ENCODE measurements around the gene UBE2I.
A peak's percentile ranks its signal among the peaks of the same experiment; 100 is the strongest.
"Not testable (repeated sequence)": the region's sequence is repeated elsewhere in the genome, so short reads cannot be mapped to it uniquely, and the experiment has no call there.

The UBE2I gene

DNA sequence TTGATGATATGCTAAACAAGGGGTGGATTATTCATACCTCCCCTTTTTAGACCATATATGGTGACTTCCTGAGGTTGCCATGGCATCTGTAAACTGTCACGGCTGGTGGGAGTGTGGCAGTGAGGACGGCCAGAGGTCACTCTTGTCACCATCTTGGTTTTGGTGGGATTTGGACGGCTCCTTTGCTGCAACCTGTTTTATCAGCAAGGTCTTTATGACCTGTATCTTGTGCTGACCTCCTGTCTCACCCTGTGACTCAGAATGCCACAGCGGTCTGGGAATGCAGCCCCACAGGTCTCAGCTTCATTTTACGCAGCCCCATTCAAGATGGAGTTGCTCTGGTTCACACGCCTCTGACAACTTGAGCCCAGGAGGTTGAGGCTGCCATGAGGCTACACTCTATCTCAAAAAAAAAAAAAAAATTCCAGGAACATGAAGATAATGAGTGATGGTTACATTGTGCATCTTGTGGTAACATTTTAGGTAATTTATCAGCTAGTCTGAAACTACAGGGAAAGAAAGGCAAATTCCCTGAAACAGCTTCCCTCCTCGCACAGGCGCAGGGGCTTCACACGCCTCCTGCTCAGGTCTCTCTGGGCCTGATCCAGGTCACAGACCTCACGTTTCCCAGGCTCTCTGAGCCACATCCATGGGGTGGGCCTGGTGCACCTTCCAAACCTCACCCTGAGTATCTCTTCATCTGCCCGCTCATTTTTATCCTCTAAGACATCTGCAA is 15.3 kb upstream of the UBE2I start:
- no peak for DNase-seq (ENCODE audit: low read depth in 3 of 3)

GRCh38 chr16:1295465-1295864 is 14.0 kb upstream of the UBE2I start:
- DNase-seq (ENCODE audit: low read depth in 3 of 3): no peak

DNA sequence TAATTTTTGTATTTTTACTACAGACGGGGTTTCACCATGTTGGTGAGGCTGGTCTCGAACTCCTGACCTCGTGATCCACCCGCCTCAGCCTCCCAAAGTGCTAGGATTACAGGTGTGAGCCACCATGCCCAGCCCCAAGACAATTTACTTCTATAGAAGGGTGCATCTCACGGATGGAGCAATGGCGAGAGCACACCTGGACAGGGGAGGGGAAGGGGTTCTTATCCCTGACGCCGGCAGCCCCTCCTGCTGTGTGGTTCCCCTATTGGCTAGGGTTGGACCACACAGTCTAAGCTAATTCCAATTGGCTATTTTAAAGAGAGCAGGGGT is 12.8 kb upstream of the UBE2I start:
- DNase-seq (ENCODE audit: low read depth in 3 of 3): not testable (repeated sequence)

DNA sequence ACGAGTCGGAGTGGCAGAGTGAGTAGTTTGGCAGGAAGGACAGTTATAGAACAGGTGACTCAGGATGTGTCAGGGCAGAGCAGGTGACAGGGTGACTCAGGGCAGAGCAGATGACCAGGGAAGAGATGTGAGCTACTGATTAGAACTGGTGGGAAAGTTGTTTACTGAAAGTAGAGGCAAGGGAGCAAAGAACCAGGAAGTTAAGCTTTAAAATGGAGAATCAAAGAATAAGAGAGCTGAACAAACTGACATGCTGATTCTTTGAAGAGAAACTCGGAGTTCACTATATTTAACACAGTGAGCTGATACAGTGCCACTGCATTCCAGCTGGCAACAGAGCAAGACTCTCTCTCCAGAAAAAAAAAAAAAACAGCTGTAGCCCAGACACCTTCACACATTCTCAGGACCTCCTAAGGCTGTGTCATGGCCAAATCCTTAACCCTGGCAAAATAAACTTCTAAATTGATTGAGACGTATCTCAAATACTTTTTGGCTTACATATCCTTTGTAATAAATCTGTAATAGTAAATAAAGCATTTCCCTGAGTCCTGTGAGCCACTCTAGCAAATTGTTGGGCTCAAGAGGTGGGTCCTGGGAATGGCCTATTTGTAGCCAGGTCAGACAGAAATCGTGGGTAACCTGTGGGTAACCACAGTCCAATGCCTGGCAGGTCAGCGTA is 12.3 kb upstream of the UBE2I start:
- no peak for DNase-seq (ENCODE audit: low read depth in 3 of 3)

DNA sequence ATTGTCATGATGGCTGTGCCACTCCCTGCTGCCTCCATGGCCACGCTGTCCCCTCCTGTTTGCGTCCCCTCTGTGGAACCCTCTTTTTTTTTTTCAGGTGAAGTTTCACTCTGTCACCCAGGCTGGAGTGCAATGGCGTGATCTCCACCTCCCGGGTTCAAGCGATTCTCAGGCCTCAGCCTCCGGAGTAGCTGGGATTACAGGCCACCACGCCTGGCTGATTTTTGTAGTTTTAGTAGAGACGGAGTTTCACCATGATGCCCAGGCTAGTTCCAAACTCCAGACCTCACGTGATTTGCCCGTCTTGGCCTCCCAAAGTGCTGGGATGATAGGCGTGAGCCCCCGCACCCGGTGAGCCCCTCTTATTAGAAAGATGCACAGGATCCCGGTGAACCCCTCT is 11.0 kb upstream of the UBE2I start:
- DNase-seq (ENCODE audit: low read depth in 3 of 3): no peak

DNA sequence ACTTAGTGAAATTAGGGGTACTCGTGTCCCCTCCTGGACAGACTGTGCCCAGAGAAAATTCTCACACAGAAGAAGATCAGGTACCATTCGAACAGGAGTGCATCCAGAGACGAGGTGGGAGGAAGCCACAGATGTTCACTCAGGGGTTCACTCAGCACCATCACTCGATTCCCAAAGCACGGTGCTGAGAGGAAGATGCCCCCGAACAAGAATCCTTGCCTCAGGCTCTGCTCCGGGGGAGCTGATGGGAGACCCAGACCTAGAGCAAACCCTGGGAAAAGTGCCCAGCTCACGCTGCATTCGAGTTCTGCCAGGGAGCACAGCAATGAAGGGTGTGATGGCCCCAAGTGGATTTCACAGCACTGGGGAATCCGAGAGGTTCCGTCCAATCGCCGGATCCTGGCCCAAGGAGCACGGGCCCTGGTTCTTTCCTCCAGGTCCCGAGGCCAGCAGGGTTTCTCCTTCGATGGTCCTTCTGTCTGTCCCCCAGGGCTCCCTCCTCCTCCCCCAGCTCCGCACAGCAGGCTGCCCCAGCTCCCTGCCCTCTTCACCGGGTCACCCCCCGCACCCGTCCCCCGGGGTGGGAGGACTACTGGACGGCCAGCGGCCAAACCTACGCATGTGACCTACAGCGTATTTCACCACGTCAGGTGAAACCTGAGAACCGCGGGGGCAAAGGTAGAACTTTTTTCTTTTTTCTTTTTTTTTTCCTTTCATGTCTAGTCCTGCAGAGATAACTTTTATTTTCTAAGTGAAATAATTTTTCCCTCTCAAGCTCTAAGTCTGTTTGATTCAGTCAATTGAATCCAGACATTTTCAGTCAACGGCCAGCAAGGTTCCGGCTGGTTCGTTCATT is 10.2 kb upstream of the UBE2I start:
- no peak for DNase-seq (ENCODE audit: low read depth in 3 of 3)

DNA sequence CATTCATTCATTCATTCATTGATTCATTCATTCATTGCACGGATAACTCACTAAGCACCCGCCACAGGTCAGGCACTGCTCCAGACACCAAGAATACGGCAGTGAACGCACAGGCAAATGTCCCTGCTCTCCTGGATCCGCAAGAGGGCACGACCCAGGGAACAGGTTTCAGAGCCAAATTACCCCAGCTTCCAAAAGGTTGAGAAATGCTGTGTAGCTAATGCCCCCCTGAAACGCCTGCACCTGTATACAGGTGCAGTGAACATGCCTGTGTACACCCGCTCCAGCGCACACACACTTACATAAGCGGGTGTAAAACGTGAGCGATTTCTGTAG is 9.6 kb upstream of the UBE2I start:
- no peak for DNase-seq (ENCODE audit: low read depth in 3 of 3)

DNA sequence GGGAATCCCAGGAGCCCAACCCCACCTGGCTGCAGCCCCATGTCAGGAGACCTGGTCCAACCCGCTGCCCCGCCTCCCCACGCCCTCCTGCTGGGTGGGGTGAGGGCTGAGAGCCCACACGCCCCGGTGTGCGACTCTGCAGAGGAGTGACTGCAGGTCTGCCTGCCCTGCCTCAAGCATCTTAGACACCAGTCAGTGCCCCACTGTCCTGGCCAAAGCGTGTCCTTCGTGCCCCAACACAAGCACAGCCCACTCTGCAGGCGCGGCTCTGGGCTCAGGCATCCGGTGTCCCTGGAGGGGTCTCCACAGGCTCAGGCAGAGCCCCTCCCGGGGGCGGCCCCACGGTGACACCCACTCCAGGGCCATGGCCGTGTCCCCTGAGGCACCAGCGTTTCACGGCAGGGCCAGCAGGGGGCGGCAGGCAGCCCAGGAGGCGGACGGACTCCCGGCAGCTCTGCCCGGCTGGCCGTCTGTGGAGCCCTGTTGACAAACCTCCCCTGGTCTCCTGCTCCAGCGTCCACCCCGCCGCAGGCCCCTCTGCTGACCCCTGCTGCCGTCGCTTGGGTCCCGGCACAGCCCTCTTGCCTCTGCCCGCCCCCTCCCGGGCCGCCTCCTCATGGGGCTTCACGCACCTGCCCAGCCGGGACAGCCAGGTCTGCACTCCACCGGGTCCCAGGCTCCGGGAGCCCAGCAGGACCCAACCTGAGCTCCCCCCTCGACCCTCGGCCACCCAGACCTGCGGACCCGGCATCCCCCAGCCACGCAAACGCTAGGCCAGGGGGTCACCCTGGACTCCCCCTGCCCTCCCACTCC is 8.6 kb upstream of the UBE2I start:
- DNase-seq (ENCODE audit: low read depth in 3 of 3): peak; percentile 46 to 51 (median 50)

DNA sequence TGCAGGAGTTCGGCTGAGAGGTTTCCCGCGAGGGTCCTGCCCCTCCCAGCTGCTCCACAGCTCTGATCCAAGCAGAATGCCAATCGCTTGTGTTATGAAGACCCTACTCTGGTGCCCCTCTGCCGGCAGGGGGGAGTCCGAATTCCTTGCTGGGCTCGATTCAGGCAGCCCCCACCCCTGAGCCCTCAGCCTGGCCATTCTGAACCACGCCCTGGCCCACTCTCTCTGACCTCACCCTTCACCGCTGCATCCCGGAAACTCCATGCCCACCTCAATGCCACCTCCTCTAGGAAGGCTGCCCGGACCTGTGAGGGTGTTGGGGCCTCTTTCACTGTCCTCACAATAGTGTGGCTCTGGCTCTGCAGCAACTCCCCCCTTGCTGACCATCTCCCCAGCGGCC is 7.9 kb upstream of the UBE2I start:
- no peak for DNase-seq (ENCODE audit: low read depth in 3 of 3)

DNA sequence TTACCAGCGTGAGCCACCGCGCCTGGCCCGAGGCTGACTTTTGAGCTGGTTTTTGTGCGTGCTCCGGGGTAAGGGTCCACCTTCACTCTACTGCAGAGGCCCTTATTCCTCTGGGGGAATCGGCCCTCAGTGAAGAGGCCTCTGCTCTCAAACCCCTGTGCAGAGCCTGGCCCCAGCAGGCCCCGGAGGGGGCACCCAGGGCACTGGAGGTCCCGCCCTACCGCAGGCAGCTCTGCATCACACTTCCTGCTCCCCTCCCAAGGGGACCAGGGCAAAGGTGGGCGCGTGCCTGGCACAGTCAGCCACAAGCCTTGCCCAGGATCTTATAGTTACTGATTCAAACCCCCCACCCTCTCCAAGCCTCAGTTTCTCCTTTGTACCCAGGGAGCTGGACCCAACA is 3.6 kb upstream of the UBE2I start:
- no peak for DNase-seq (ENCODE audit: low read depth in 3 of 3)

DNA sequence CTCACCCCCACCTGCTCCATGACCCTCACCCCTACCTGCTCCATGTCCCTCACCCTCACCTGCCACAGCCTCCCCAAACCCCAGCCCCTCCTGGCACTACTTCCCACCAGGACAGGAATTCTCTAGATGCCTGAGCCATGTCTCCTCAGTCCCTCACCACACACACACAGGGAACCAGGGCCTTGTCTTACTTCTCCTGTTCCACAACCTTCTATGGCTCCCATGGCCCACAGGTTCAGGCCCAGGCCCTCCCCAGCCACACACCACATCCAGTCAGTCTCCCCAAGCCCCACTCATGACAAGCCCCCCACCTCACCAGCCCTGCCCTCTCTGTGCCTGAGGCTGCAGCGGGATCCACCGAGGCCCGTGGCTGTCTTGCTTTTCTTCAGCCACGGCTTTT is 3.1 kb upstream of the UBE2I start:
- DNase-seq (ENCODE audit: low read depth in 3 of 3): no peak

GRCh38 chr16:1308036-1308976 is 1.1 kb upstream of the UBE2I start:
- DNase-seq (ENCODE audit: low read depth in 3 of 3): no peak

DNA sequence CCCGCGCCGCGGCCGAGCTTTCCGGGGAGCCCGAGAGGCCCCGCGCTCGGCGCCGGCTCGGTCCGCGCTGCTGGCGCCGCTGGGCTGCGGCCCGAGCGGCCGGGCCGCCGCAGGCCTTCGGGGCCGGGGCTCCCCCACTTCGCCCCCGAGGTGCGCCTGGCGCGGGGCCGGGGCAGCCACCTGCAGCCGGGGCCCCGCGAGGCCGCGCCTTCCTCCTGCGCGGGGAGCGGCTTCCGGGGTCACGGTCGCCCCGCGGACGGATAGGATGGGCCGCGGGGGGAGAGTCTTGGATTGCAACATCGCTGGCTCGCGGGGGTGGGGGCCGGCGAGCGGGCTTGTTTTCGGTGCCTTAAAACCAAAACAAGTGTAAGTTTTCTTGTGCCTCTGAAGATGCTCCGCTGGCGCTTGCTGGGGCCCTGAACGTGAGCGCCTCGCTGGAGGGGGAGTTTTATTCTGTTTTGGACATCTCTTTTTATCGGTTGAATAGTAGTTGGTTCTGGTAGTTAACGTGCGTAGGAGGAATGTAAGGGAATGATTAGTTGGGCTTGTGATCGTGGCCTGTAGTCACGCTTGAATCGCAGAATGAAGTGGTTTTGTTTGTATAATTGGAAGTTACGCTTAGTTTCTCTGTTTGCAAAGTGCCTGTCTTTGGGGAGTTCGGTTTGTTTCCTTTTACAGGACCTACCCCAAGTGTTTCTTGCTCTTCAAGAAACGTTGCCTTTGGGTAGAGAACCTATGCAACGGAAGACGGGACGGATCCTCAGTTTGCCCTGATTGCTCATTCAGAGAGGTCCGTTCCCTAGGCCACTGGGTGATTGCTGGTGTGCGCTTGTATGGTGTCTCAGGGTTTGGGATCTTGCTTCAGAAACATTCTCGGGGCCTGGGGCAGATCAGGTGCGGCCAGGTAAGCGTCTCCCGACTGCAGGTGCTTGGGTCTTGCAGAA is 724 bp downstream of the UBE2I start:
- DNase-seq (ENCODE audit: low read depth in 3 of 3): no peak

DNA sequence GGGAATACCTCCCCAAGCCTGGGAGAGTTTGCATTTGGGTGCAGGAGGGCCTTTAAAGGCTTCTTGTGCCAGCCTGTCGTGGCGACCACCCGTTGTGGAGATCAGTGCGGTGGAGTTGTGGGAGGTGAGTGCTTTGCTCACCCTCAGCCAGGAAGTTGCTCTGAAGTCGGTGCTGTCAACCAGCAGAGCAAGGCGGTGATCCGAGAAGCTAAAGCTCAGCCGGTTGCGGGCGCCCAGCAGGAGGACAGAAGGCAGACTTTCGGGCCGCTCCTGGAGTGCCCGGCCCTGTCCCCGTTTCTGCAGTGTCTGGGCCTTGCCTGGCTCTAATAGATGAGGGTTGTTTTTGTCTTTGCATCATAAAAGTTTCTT is 1.4 kb downstream of the UBE2I start:
- no peak for DNase-seq (ENCODE audit: low read depth in 3 of 3)

GRCh38 chr16:1311212-1311737 is 1.8 kb downstream of the UBE2I start:
- no peak for DNase-seq (ENCODE audit: low read depth in 3 of 3)

GRCh38 chr16:1311738-1312466 is 2.5 kb downstream of the UBE2I start:
- DNase-seq (ENCODE audit: low read depth in 3 of 3): no peak

DNA sequence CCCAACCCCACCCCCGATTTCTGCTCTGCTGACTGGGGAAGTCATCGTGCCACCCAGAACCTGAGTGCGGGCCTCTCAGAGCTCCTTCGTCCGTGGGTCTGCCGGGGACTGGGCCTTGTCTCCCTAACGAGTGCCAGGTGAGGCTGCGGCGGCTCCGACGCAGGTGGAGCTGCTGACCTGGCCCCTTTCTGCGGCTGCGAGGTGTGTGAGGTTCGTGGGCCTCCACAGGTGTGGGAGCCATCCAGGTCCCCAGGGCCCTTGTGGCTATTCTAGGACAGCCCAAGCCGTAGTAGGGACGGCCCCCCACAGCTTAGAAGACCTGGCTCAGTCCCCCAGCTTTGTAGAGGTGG is 3.0 kb downstream of the UBE2I start:
- no peak for DNase-seq (ENCODE audit: low read depth in 3 of 3)

GRCh38 chr16:1312903-1313302 is 3.5 kb downstream of the UBE2I start:
- DNase-seq (ENCODE audit: low read depth in 3 of 3): no peak

- DNase-seq (ENCODE audit: low read depth in 3 of 3): no peak
Observed at GRCh38 chr16:1313721-1314369, 4.4 kb downstream of the UBE2I start.
